Heart right ventricle (tissue), 16 donors: Measurements from ENCODE around the gene COL23A1. TPM values are rescaled to one million over a fixed set of nuclear protein-coding genes. Genes with fewer than 3 reads are reported as not detected.

Experiments
- ATAC-seq, 8 donors: fragments of 200-7000 bp; cut with Tn5 transposase; one replicate each; pipeline ENCODE4 v1.9.1; 2020; ENCODE audit warnings: mild to moderate bottlenecking in 8 of 8, moderate library complexity in 8 of 8, moderate number of reproducible peaks in 1 of 8
- DNase-seq, 2 donors: peaks; one replicate each; pipeline ENCODE4 v3.0.0-alpha.2; 2020
- H3K27ac ChIP-seq, 10 donors: fragments of 200-600 bp; sonication (generic) in 2 of 10; one replicate each; pipeline versions ENCODE4 v1.5.0 to v1.8.0; 2020 to 2022; ENCODE audit warnings: mild to moderate bottlenecking in 3 of 10
- H3K27me3 ChIP-seq, 7 donors: fragments of 200-600 bp; one replicate each; pipeline ENCODE4 v1.8.0; 2021 to 2022; ENCODE audit warnings: mild to moderate bottlenecking in 2 of 7
- H3K36me3 ChIP-seq, 9 donors: fragments of 200-600 bp; sonication (generic) in 1 of 9; one replicate each; pipeline versions ENCODE4 v1.5.0 to v1.8.0; 2020 to 2022; ENCODE audit warnings: mild to moderate bottlenecking in 2 of 9
- H3K4me1 ChIP-seq, 9 donors: fragments of 200-600 bp; sonication (generic) in 1 of 9; one replicate each; pipeline versions ENCODE4 v1.5.0 to v1.8.0; 2020 to 2022; ENCODE audit warnings: mild to moderate bottlenecking in 4 of 9
- H3K4me3 ChIP-seq, 10 donors: fragments of 200-600 bp; sonication (generic) in 2 of 10; one replicate each; pipeline versions ENCODE4 v1.5.0 to v1.8.0; 2020 to 2022; ENCODE audit warnings: mild to moderate bottlenecking in 7 of 10, moderate library complexity in 2 of 10
- H3K9me3 ChIP-seq, 11 donors: fragments of 200-600 bp in 10 of 11; sonication (generic) in 2 of 11; one replicate each; pipeline versions ENCODE4 v1.5.0 to v1.8.0; 2013 to 2022; ENCODE audit warnings: mild to moderate bottlenecking in 2 of 11, control low read depth in 1 of 11, moderate library complexity in 1 of 11
- CTCF ChIP-seq, 9 donors: fragments of 200-600 bp; sonication (generic) in 2 of 9; IDR thresholded peaks; one replicate each; pipeline versions ENCODE4 v1.5.0 to v1.8.0; 2021 to 2022; ENCODE audit warnings: antibody characterized with exemption in 9 of 9, mild to moderate bottlenecking in 5 of 9, moderate library complexity in 1 of 9
- WGBS, 2 donors: extraction: QIAGEN DNeasy Blood & Tissue Kit; methylation state at CpG; one replicate each; pipeline ENCODE4 v1.1.7; 2013; ENCODE audit warnings: inconsistent platforms in 1 of 2; 5-methylcytosine and 5-hydroxymethylcytosine counted together
- intact Hi-C, 10 donors: fragments of 100-400 bp; cut with DNase I; formaldehyde crosslinking; loops; one replicate each; pipeline versions ENCODE4 v1.11.1 to v1.14.2; 2022
- polyA plus RNA-seq, 2 donors: library from polyadenylated mRNA; stranded (reverse); fragments of 200-250 nt; gene quantifications; one replicate each; pipeline ENCODE4 v1.2.3, GENCODE V29; 2013
- total RNA-seq, 10 donors: library from RNA; stranded (reverse); fragmentation: NEBNext Ultra II Directional in 3 of 10; extraction: Animal tissue kit (Norgen Biotek cat#: 25700) in 3 of 10; gene quantifications; one replicate each; pipeline versions ENCODE4 v1.2.1 to v1.2.4, GENCODE V29; 2021 to 2023
- donor health status: Arrhythmogenic right ventricular cardiomyopathy.
- donor health status: ischemic (EF 13 %, LVEDD 7.1; RV severe dilation, severe dysfunction).
- donor health status: healthy with polysubstance abuse.
- donor health status: DM: no; HTN: yes; CAD: no.
- donor health status: DM: no; HTN: no; CAD: no.
- donor health status: ischemic (EF 25% LVEDD 6.9; RV normal size, moderate dysfunction).
- donor health status: ischemic (EF 25% LVEDD 5.7; RV mildly dilated, moderate dysfunction).
- donor health status: healthy.
- donor health status: DM: yes; HTN: yes; CAD: no.
- donor health status: Ischemic cardiomyopathy.
- donor health status: ischemic (EF 35%, LVEDD 5.7; RV mildly dilated, moderate dysfunction).
- donor health status: nonischemic (EF 11% LVEDD 7.7; RV severe dilation, severe dysfunction).
- donor health status: DM: yes; HTN: yes; CAD: no.
- donor health status: PGD.
- donor health status: ischemic (EF 29% LVEDD 5.4; RV normal size, mild dysfunction).
- donor health status: nonischemic (EF 23%, LVEDD 6.1; RV moderate dilation, normal function).

COL23A1 gene
- total and polyA plus RNA-seq, 12 donors = 8.9 to 29.0 (median 16.2) TPM

GRCh38 chr5:178419651-178420050 lies 170.5 kb downstream of the COL23A1 start:
- no peak overlapping the region for H3K27ac ChIP-seq
- no peaks in the 10 kb centered on the region for H3K9me3 ChIP-seq
- no peaks in the 10 kb centered on the region for H3K36me3 ChIP-seq
- intact Hi-C loops = no loop called here
- DNase-seq = no peak
- 74 to 76% methylated on average over 8 of the region's 8 CpGs for WGBS, 2 donors
- H3K27me3 ChIP-seq = peaks cover 0 to 10% (median 0%) of the 10 kb centered on the region in 7 donors
- no peak for ATAC-seq
- peaks cover 0 to 6% (median 0%) of the 10 kb centered on the region in 9 donors for H3K4me1 ChIP-seq
- H3K4me3 ChIP-seq = no peak overlapping the region
- no peak for TF ChIP-seq CTCF (IDR thresholded peaks at IDR 0.05)

GRCh38 chr5:178419196-178419595 lies 171.0 kb downstream of the COL23A1 start:
- no peak for TF ChIP-seq CTCF (IDR thresholded peaks at IDR 0.05)
- Histone ChIP-seq H3K27ac (no peak overlapping the region), H3K4me1 (peaks cover 0 to 6% (median 0%) of the 10 kb centered on the region in 9 donors), H3K4me3 (no peak overlapping the region), H3K36me3 (no peaks in the 10 kb centered on the region), H3K9me3 (no peaks in the 10 kb centered on the region), H3K27me3 (peaks cover 0 to 11% (median 0%) of the 10 kb centered on the region in 7 donors)
- WGBS, 2 donors = 78 to 82% methylated on average over 9 of the region's 9 CpGs
- no peak for DNase-seq
- ATAC-seq = no peak
- intact Hi-C loops = no loop called here

- no peaks in the 10 kb centered on the region for H3K36me3 ChIP-seq
- ATAC-seq = no peak
- intact Hi-C loops = no loop called here
- H3K4me1 ChIP-seq = peaks cover 0 to 6% (median 0%) of the 10 kb centered on the region in 9 donors
- H3K9me3 ChIP-seq = no peaks in the 10 kb centered on the region
- WGBS, 2 donors = 91 to 96% methylated on average over 7 of the region's 7 CpGs
- H3K27ac ChIP-seq = no peak overlapping the region
- no peak overlapping the region for H3K4me3 ChIP-seq
- peaks cover 0 to 11% (median 0%) of the 10 kb centered on the region in 7 donors for H3K27me3 ChIP-seq
- TF ChIP-seq CTCF (IDR thresholded peaks at IDR 0.05) = no peak
- no peak for DNase-seq
Measured at GRCh38 chr5:178418471-178419010, 171.7 kb downstream of the COL23A1 start.

GRCh38 chr5:178418031-178418430 lies 172.2 kb downstream of the COL23A1 start:
- peaks cover 0 to 11% (median 0%) of the 10 kb centered on the region in 7 donors for H3K27me3 ChIP-seq
- intact Hi-C loops = no loop called here
- WGBS, 2 donors = 87 to 93% methylated on average over 2 of the region's 2 CpGs
- no peak overlapping the region for H3K4me3 ChIP-seq
- no peaks in the 10 kb centered on the region for H3K36me3 ChIP-seq
- TF ChIP-seq CTCF (IDR thresholded peaks at IDR 0.05) = no peak
- peaks cover 0 to 6% (median 0%) of the 10 kb centered on the region in 9 donors for H3K4me1 ChIP-seq
- DNase-seq = no peak
- no peak for ATAC-seq
- H3K9me3 ChIP-seq = no peaks in the 10 kb centered on the region
- H3K27ac ChIP-seq = no peak overlapping the region
